Epithelial cell of esophagus (primary cell): ENCODE results near the gene RAPGEF1.
"Not testable (repeated sequence)": the region's sequence is repeated elsewhere in the genome, so short reads cannot be mapped to it uniquely, and the experiment has no call there.

Source experiments
- DNase-seq: peaks from one replicate; pipeline ENCODE4 v3.0.0; 2010; ENCODE audit warnings: low read depth
- H3K4me3 ChIP-seq: 2 replicates; pipeline ENCODE4 v1.5.1; 2011; ENCODE audit warnings: mild to moderate bottlenecking, low read length, control low read depth
- TF ChIP-seq, protein P1 (sequence below): IDR thresholded peaks from 2 replicates; pipeline ENCODE4 v1.5.1; 2011; ENCODE audit warnings: low read depth, mild to moderate bottlenecking, low read length, control low read depth, inconsistent platforms; ENCODE audit not compliant: insufficient read depth; ENCODE audit errors: missing control alignments

The RAPGEF1 gene

DNA sequence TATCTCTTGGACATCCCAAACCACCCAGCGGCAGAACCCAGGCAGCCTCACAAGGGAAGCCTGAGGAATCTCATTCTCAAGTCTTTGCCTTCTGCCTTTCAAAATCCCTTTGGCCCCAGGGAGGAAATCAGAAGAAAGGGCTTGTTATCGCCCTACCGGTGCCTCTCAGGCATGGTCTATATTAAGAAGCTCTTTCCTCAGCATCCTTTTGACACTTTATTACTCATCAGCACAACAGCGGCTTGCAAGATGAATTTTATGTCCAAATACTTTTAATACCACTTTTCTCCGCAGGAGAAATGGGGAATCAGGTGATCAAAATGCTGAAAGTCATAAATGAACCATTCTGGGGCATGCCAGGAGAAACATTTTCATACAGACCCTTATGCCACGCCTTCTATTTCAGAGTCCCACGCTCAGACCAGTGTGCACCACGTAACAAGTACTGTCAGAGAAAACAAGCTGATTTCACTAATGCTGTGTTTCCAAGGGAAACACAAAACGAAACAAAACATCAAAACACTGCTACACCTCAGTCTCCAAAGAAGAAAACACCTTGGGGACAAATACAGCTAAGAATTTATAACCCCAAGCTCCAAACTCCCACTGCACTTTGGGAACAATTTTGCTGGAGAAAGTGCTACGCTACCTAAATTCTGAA is 30.0 kb downstream of the RAPGEF1 start:
- peak; percentile 45 for DNase-seq
- TF ChIP-seq, protein P1, sequence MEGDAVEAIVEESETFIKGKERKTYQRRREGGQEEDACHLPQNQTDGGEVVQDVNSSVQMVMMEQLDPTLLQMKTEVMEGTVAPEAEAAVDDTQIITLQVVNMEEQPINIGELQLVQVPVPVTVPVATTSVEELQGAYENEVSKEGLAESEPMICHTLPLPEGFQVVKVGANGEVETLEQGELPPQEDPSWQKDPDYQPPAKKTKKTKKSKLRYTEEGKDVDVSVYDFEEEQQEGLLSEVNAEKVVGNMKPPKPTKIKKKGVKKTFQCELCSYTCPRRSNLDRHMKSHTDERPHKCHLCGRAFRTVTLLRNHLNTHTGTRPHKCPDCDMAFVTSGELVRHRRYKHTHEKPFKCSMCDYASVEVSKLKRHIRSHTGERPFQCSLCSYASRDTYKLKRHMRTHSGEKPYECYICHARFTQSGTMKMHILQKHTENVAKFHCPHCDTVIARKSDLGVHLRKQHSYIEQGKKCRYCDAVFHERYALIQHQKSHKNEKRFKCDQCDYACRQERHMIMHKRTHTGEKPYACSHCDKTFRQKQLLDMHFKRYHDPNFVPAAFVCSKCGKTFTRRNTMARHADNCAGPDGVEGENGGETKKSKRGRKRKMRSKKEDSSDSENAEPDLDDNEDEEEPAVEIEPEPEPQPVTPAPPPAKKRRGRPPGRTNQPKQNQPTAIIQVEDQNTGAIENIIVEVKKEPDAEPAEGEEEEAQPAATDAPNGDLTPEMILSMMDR: no peak
- no peak overlapping the region for H3K4me3 ChIP-seq

DNA sequence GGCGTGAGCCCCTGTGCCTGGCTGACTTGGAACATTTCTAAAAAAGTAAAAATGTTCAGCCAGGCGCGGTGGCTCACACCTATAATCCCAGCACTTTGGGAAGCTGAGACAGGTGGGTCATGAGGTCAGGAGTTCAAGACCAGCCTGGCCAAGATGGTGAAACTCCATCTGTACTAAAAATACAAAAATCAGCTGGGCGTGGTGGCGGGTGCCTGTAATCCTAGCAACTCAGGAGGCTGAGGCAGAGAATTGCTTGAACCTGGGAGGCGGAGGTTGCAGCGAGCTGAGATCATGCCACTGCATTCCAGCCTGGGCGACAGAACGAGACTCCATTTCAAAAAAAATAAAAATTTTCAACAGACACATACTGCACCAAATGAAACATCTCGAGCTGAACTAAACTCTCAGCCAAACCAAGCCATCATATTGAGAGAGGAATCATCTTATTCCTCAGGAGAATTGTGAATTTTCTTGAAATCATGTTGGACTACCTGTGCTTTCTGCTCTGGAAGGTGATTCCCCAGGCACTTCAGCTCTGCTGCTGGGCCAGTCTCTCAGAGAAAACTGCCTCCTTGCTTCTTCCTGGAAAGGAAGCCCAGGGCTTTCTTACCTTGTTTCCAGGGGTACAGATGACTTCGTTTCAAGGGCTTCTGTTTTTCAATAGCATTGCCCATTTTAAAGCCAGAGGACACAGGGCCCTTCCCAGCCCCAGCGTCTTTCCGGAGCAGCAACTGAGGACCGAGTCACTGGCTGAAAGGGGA is 30.7 kb downstream of the RAPGEF1 start:
- not testable (repeated sequence) for H3K4me3 ChIP-seq

DNA sequence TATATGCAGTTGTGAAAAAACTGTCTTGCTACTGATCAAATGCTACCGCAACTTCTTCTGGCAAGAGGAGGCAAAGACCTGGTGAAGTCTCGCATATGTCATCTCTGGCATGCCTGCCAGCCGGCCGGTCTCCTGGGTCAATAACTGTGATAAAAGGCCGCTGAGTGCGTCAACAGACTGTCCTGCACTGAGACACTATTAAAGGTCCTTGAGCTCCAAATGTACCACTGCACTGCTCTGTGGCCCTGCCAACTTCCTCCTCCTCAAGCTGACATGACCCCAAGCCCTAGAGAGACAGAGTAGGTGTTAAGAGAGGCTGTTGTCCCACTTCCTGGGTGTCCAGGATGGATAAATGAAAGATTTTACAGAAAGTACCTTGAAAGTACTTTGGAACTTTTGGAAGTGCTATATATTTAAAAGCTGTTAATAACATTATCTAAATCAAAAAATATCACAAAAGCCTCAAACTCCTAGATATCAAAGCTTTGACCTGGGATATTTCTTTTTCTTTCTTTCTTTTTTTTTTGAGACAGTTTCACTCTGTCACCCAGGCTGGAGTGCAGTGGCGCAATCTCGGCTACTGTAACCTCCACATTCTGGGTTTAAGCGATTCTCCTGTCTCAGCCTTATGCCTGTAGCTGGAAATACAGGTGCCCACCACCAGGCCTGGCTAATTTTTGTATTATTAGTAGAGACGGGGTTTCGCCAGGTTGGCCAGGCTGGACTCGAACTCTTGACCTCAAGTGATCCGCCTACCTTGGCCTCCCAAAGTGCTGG is 31.5 kb downstream of the RAPGEF1 start:
- no peak overlapping the region for H3K4me3 ChIP-seq
- no peak for DNase-seq
- TF ChIP-seq, protein P1: no peak

More for the DNA sequence above, 30.7 kb downstream of the RAPGEF1 start:
- DNase-seq: not testable (repeated sequence)

DNA sequence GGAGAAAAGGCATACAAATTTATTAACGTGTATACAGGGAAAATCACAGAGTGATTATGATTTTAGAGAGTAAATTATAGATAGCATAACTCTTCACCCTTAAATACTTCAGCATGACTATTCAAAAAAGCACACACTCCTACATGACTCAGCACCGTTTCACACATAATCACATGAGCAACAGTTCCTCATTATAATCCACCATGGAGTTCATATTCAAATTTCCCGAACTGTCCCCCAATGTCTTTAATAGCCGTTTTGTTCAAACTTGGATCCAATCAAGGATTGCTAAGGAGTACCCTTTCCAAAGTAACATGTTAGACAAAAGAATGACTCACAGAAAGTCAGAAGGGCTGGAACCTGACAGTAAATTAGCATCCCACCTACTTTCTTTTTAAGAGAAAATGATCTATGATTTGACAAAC is 32.1 kb downstream of the RAPGEF1 start:
- H3K4me3 ChIP-seq: no peak overlapping the region
- peak; percentile 83 for DNase-seq
- TF ChIP-seq, protein P1: no peak

DNA sequence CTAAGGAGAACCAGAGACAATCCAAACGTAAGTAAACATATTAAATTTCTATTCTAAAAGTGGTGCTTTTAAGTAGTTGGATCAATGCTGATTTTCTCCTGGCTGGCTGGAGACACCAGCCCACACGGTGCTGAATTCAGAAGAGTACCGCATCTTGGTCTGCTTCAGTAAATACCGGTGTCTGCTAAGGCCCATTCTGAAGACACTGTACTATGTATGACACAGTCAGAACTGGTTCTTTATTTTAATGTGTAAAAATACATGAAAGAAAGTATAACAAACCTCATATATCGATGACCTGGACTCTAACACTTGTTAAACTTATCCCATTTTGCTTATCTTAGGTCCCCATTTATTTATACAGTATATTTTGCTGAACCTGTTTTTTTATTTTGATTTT is 32.8 kb downstream of the RAPGEF1 start:
- TF ChIP-seq, protein P1: no peak
- no peak overlapping the region for H3K4me3 ChIP-seq
- no peak for DNase-seq

DNA sequence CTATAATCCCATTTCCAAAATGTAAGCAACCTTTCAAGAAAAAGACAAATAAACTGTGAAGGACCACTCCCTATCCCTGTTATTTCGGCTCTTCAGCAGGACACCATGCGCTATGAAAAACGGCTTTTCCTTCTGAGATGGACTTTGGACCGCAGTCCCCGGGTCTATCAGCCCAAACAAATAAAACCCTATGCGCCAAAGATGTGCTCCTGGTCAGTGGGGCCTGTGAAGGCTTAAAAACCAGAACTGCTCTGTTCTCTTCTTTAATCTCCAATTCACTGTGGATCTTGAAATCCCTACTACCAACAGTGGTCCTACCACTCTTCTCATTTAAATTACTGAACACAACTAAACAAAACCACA is 33.3 kb downstream of the RAPGEF1 start:
- H3K4me3 ChIP-seq: no peak overlapping the region
- TF ChIP-seq, protein P1: no peak
- DNase-seq: no peak

DNA sequence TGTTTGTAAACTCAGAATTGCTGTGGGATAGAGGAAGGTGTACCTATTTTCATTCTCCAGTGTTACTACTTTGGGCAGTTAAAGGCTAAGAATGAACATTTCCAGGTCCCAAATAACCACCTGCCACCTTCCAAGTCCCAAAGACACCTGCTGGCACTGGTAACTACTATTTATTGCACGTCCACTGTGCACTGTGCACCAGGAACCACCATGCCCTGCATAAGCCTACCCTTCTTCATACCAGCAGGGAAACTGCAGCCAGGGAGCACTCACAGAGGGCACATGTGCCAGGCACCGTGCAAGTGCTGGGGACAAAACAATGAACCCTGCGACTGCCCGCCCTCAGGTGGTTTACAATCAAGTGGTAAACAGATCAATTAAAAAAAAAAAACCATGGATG is 34.9 kb downstream of the RAPGEF1 start:
- no peak overlapping the region for H3K4me3 ChIP-seq
- DNase-seq: no peak
- TF ChIP-seq, protein P1: no peak
